K562 (cell line): ENCODE measurements around the gene TIMP2. TPM values are rescaled to one million over a fixed set of nuclear protein-coding genes. Genes with fewer than 3 reads are reported as not detected.

Experiments used
- ADNP ChIP-seq: fragments of 200-800 bp; sonication (Bioruptor generic); IDR thresholded peaks from 2 replicates; pipeline ENCODE4 v1.6.1; 2016; ENCODE audit warnings: missing genetic modification characterization, missing compliant biosample characterization
- CBFA2T2 ChIP-seq: fragments of 450-650 bp; conservative IDR thresholded peaks from 2 replicates; pipeline ENCODE4 v1.6.1; 2017; ENCODE audit warnings: mild to moderate bottlenecking
- CREM ChIP-seq: IDR thresholded peaks from 2 replicates; pipeline ENCODE4 v1.6.1; 2014; ENCODE audit warnings: antibody characterized with exemption, low read depth
- GATA2 ChIP-seq: sonication (generic); formaldehyde crosslinking; IDR thresholded peaks from 2 replicates; pipeline ENCODE4 v1.4.0; 2020; ENCODE audit warnings: mild to moderate bottlenecking, missing genetic modification reagents
- HDAC2 ChIP-seq: fragments of 450-650 bp; IDR thresholded peaks from 2 replicates; pipeline ENCODE4 v1.6.1; 2016; ENCODE audit warnings: mild to moderate bottlenecking
- L3MBTL2 ChIP-seq: fragments of 450-650 bp; IDR thresholded peaks from 2 replicates; pipeline ENCODE4 v1.6.1; 2016; ENCODE audit warnings: mild to moderate bottlenecking, moderate library complexity
- MAFG ChIP-seq: fragments of 450-650 bp; conservative IDR thresholded peaks from 2 replicates; pipeline ENCODE4 v1.6.1; 2016; ENCODE audit warnings: missing genetic modification characterization, missing compliant biosample characterization
- MIER1 ChIP-seq: fragments of 450-650 bp; IDR thresholded peaks from 2 replicates; pipeline ENCODE4 v1.6.1; 2016; ENCODE audit warnings: antibody characterized with exemption, mild to moderate bottlenecking, low read depth
- MTA1 ChIP-seq: fragments of 450-650 bp; IDR thresholded peaks from 2 replicates; pipeline ENCODE4 v1.6.1; 2017; ENCODE audit warnings: borderline replicate concordance
- NR2C2 ChIP-seq, 2 experiments: fragments of 200-800 bp in 1 of 2; sonication (Bioruptor generic) in 1 of 2; sonication (generic) in 1 of 2; formaldehyde crosslinking in 1 of 2; IDR thresholded peaks; 2 replicates each; pipeline versions ENCODE4 v1.6.1 to v1.8.0; 2016 to 2022; ENCODE audit warnings: mild to moderate bottlenecking in 1 of 2, missing compliant biosample characterization in 1 of 2, missing genetic modification characterization in 1 of 2, missing genetic modification reagents in 1 of 2
- PHF21A ChIP-seq: fragments of 450-650 bp; IDR thresholded peaks from 2 replicates; pipeline ENCODE4 v1.6.1; 2017; ENCODE audit warnings: low read depth, borderline replicate concordance
- POLR2B ChIP-seq: fragments of 450-650 bp; IDR thresholded peaks from 2 replicates; pipeline ENCODE4 v1.6.1; 2018; ENCODE audit warnings: low read depth; ENCODE audit not compliant: partially characterized antibody
- SPI1 ChIP-seq: IDR thresholded peaks from 2 replicates; pipeline ENCODE4 v1.6.1; 2011; ENCODE audit warnings: low read depth, low read length, control low read depth, borderline replicate concordance
- ZBED1 ChIP-seq: IDR thresholded peaks from 2 replicates; pipeline ENCODE4 v1.6.1; 2014
- ZFX ChIP-seq: sonication (generic); formaldehyde crosslinking; IDR thresholded peaks from 2 replicates; pipeline ENCODE4 v1.8.0; 2022; ENCODE audit warnings: mild to moderate bottlenecking, missing genetic modification reagents, moderate library complexity
- ZNF146 ChIP-seq: IDR thresholded peaks from one replicate; pipeline ENCODE4 v1.6.1; 2018; ENCODE audit warnings: missing compliant biosample characterization; ENCODE audit not compliant: unreplicated experiment
- ZNF174 ChIP-seq: fragments of 250-450 bp; sonication (Bioruptor Pico); IDR thresholded peaks from 2 replicates; pipeline ENCODE4 v1.4.0; 2020; ENCODE audit warnings: mild to moderate bottlenecking
- ZNF584 ChIP-seq: fragments of 200-800 bp; sonication (Bioruptor generic); IDR thresholded peaks from 2 replicates; pipeline ENCODE4 v1.6.1; 2016; ENCODE audit warnings: low read depth, mild to moderate bottlenecking, missing genetic modification characterization, missing compliant biosample characterization
- polyA plus RNA-seq, 8 experiments: library from polyadenylated mRNA; depleted of rRNA in 4 of 8; stranded (reverse) in 5 of 8; unstranded in 3 of 8; fragments of >200 nt; fragmentation: Nextera tagmentation in 2 of 8; fragmentation: Illumina TruSeq in 1 of 8; extraction: Ambion mirVana in 2 of 8; extraction: Trizol in 1 of 8; gene quantifications; 2 replicates each; pipeline versions ENCODE4 v1.2.1 to v1.2.3, GENCODE V29; 2011 to 2014; ENCODE audit warnings: inconsistent platforms in 1 of 8, missing spikeins in 1 of 8
- total RNA-seq, 7 experiments: library from RNA; depleted of rRNA in 6 of 7; stranded (reverse); fragments of >200 nt in 6 of 7; fragmentation: Illumina TruSeq in 2 of 7; extraction: Trizol in 2 of 7; gene quantifications; 2 replicates each; pipeline versions ENCODE4 v1.2.1 to v1.2.3, GENCODE V29; 2011 to 2021; ENCODE audit warnings: low replicate concordance in 1 of 7
- TF ChIP-seq, protein P1 (sequence below), 2 experiments: fragments of 450-650 bp in 1 of 2; IDR thresholded peaks; 2 replicates each; pipeline ENCODE4 v1.6.1; 2011 to 2017; ENCODE audit warnings: low read depth in 2 of 2, antibody characterized with exemption in 1 of 2, borderline replicate concordance in 1 of 2, low read length in 1 of 2, mild to moderate bottlenecking in 1 of 2, mixed read lengths in 1 of 2; ENCODE audit not compliant: control insufficient read depth in 1 of 2
- TF ChIP-seq, protein P2 (sequence below): fragments of 450-650 bp; formaldehyde crosslinking; conservative IDR thresholded peaks from 2 replicates; pipeline ENCODE4 v1.4.0; 2022; ENCODE audit warnings: mild to moderate bottlenecking, missing genetic modification characterization

The TIMP2 gene
- total and polyA plus RNA-seq, 9 of the 15 experiments (the other 6 are each of a cell fraction or from before 2014, with no cell fraction given): 0.55 TPM; not detected in 8

DNA sequence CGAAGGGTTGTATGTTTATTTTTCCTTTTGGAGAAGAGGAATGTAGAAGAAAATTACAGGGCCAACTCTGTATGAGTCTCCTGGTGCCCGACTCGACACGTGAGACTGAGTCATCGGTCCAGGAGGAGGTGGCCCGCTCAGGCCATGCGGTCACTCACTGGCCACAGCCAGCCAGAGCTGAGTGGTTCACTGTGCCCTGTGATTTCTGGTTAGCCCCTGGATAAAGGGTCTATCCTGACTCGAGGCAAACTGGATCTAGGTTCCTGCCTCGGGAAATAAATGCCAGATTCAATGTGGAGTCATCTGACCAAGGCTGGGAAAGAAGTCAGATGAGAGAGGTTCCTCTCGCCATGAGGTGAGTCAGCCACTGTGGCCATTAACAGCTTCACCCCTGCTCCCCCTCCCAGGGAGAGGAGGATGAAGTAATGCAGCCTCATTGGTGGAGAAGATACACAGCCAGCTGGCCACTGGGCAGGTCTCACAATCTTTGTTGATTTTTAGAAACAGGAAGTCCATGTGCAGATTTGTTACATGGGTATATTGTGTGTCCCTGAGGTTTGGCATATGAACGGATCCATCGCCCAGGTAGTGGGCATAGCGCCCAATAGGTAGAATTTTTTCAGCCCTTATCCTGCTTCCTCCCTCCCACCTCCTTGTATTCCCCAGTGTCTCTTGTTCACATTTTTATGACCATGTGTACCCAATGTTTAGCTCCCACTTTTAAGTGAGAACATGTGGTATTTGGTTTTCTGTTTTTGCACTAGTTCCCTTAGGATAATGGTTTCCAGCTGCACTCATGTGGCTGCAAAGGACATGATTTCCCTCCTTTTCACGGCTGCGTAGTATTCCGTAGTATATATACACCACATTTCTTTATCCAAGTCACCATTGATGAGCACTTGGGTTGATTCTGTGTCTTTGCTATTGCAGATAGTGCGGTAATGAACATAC lies 62.8 kb downstream of the TIMP2 start (continued):
- TF ChIP-seq, protein P1, sequence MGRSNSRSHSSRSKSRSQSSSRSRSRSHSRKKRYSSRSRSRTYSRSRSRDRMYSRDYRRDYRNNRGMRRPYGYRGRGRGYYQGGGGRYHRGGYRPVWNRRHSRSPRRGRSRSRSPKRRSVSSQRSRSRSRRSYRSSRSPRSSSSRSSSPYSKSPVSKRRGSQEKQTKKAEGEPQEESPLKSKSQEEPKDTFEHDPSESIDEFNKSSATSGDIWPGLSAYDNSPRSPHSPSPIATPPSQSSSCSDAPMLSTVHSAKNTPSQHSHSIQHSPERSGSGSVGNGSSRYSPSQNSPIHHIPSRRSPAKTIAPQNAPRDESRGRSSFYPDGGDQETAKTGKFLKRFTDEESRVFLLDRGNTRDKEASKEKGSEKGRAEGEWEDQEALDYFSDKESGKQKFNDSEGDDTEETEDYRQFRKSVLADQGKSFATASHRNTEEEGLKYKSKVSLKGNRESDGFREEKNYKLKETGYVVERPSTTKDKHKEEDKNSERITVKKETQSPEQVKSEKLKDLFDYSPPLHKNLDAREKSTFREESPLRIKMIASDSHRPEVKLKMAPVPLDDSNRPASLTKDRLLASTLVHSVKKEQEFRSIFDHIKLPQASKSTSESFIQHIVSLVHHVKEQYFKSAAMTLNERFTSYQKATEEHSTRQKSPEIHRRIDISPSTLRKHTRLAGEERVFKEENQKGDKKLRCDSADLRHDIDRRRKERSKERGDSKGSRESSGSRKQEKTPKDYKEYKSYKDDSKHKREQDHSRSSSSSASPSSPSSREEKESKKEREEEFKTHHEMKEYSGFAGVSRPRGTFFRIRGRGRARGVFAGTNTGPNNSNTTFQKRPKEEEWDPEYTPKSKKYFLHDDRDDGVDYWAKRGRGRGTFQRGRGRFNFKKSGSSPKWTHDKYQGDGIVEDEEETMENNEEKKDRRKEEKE (IDR thresholded peaks at IDR 0.05; ENCODE audit: borderline replicate concordance in 1 of 2, control insufficient read depth in 1 of 2, low read depth in 2 of 2, low read length in 1 of 2): 0 out of 4 replicates have a peak, but pooled peaks of 1 of the 2 experiments have one; percentile 34
- TF ChIP-seq ZNF146 (CRISPR knock-in tag): peak; percentile 100
- TF ChIP-seq ZBED1: no peak
- peak; percentile 98 for TF ChIP-seq L3MBTL2
- TF ChIP-seq PHF21A: peak; percentile 45; the same call in 1 of the 2 replicates
- TF ChIP-seq ADNP (tag): peak; percentile 74; the same call in 1 of the 2 replicates
- no peak for TF ChIP-seq ZNF174 (CRISPR knock-in tag)
- peak; percentile 33; the same call in 1 of the 2 replicates for TF ChIP-seq CREM
- TF ChIP-seq MIER1: no peak
- peak; percentile 78 for TF ChIP-seq ZFX
- TF ChIP-seq NR2C2 (CRISPR knock-in tag; IDR thresholded peaks at IDR 0.05): no peak
- TF ChIP-seq NR2C2 (tag; IDR thresholded peaks at IDR 0.05): peak; percentile 82
- 0 out of 2 replicates have a peak, but pooled peaks have one; percentile 11 for TF ChIP-seq CBFA2T2
- TF ChIP-seq GATA2 (CRISPR knock-in tag): no peak
- TF ChIP-seq, protein P2, sequence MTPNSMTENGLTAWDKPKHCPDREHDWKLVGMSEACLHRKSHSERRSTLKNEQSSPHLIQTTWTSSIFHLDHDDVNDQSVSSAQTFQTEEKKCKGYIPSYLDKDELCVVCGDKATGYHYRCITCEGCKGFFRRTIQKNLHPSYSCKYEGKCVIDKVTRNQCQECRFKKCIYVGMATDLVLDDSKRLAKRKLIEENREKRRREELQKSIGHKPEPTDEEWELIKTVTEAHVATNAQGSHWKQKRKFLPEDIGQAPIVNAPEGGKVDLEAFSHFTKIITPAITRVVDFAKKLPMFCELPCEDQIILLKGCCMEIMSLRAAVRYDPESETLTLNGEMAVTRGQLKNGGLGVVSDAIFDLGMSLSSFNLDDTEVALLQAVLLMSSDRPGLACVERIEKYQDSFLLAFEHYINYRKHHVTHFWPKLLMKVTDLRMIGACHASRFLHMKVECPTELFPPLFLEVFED (CRISPR knock-in tag): peak; percentile 68; the same call in 1 of the 2 replicates
- no peak; the same call in 1 of the 2 replicates for TF ChIP-seq ZNF584 (CRISPR knock-in tag)
- TF ChIP-seq MAFG (tag): peak; percentile 43; the same call in 1 of the 2 replicates
- peak; percentile 18; the same call in 1 of the 2 replicates for TF ChIP-seq MTA1
- peak; percentile 54 for TF ChIP-seq POLR2B
- TF ChIP-seq SPI1: peak; percentile 96
- TF ChIP-seq HDAC2: peak; percentile 71
